Measurements from ENCODE around the gene HSPB6. TPM values are rescaled to one million over a fixed set of nuclear protein-coding genes. Genes with fewer than 3 reads are reported as not detected.

The HSPB6 gene
- total and polyA plus RNA-seq, 5 donors, result 107 to 209 (median 150) TPM

GRCh38 chr19:35784503-35785338 lies 27.9 kb upstream of the HSPB6 start:
- Histone ChIP-seq H3K27me3 (ENCODE audit: control insufficient read depth, insufficient read depth) (no peaks in the 10 kb centered on the region), H3K27ac (ENCODE audit: low read length) (no peak overlapping the region), H3K4me1 (ENCODE audit: control insufficient read depth, insufficient read depth, low read length) (no peaks in the 10 kb centered on the region), H3K9me3 (ENCODE audit: control insufficient read depth, low read length) (no peaks in the 10 kb centered on the region), H3K4me3 (ENCODE audit: low read length) (no peak overlapping the region)
- ATAC-seq (no peak), DNase-seq (no peak)
- intact Hi-C loops (cut with DNase I), result no loop called here
- 83% methylated on average over 45 of the region's 45 CpGs for WGBS

DNA sequence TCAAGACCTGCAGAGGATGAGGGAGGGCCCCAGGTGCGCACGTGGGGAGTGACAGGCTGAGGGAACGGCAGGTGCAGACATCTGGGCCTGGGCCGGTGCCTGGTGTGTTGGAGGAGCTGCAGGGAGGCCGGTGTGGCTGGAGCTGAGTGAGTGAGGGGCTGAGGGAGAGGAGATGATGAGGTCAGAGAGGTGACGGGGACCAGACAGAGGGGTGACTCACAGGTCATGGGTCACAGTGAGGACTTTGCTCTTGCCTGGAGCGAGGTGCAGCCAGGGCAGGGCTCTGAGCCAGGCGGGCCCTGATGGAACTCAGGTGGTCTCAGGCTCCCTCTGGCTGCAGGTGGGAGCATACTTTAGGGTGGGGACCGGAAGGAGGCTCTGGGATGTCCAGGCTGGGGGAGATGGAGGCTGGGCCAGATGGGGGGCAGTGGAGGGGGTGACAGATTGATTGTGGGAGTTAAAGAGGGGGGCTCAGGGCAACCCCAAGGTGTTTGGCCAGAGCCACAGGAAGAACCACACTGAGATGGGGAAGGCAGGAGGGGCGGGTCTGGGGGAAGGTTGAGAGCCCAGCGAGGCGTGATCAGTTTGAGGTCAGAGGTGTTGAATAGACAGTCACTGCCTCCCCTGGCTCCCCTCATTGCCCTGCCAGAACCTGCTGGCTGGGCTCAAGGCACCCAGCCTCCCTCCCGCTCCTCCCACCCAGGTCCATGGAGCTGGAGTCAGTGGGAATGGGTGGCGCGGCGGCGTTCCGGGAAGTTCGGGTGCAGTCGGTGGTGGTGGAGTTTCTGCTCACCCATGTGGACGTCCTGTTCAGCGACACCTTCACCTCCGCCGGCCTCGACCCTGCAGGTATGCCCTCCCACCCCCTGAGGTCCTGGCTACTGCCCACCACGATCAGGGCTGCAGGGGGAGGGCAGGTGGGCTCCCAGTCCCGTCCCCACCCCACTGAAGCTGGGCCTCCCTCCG lies 26.9 kb upstream of the HSPB6 start:
- H3K4me1 ChIP-seq (ENCODE audit: control insufficient read depth, insufficient read depth, low read length), result no peaks in the 10 kb centered on the region
- H3K4me3 ChIP-seq (ENCODE audit: low read length), result no peak overlapping the region
- H3K9me3 ChIP-seq (ENCODE audit: control insufficient read depth, low read length), result no peaks in the 10 kb centered on the region
- DNase-seq (no peak), ATAC-seq (no peak)
- H3K27me3 ChIP-seq (ENCODE audit: control insufficient read depth, insufficient read depth), result no peaks in the 10 kb centered on the region
- no peak overlapping the region for H3K27ac ChIP-seq (ENCODE audit: low read length)
- intact Hi-C loops (cut with DNase I), result no loop called here
- WGBS, result 86% methylated on average over 28 of the region's 28 CpGs

GRCh38 chr19:35782589-35782988 lies 25.8 kb upstream of the HSPB6 start:
- Histone ChIP-seq H3K27me3 (ENCODE audit: control insufficient read depth, insufficient read depth) (no peaks in the 10 kb centered on the region), H3K4me3 (ENCODE audit: low read length) (no peak overlapping the region), H3K9me3 (ENCODE audit: control insufficient read depth, low read length) (no peaks in the 10 kb centered on the region), H3K27ac (ENCODE audit: low read length) (no peak overlapping the region), H3K4me1 (ENCODE audit: control insufficient read depth, insufficient read depth, low read length) (no peaks in the 10 kb centered on the region)
- ATAC-seq, result no peak
- WGBS, result 96% methylated on average over 12 of the region's 12 CpGs
- intact Hi-C loops (cut with DNase I), result no loop called here
- DNase-seq, result no peak

GRCh38 chr19:35781650-35782049 lies 24.8 kb upstream of the HSPB6 start:
- H3K4me1 ChIP-seq (ENCODE audit: control insufficient read depth, insufficient read depth, low read length), result no peaks in the 10 kb centered on the region
- no peak for DNase-seq
- no peak for ATAC-seq
- intact Hi-C loops (cut with DNase I), result no loop called here
- H3K9me3 ChIP-seq (ENCODE audit: control insufficient read depth, low read length), result no peaks in the 10 kb centered on the region
- H3K27me3 ChIP-seq (ENCODE audit: control insufficient read depth, insufficient read depth), result no peaks in the 10 kb centered on the region
- H3K27ac ChIP-seq (ENCODE audit: low read length), result no peak overlapping the region
- WGBS, result 73% methylated on average over 9 of the region's 9 CpGs
- H3K4me3 ChIP-seq (ENCODE audit: low read length), result no peak overlapping the region

GRCh38 chr19:35780717-35781116 lies 23.9 kb upstream of the HSPB6 start:
- Histone ChIP-seq H3K4me3 (ENCODE audit: low read length) (no peak overlapping the region), H3K27me3 (ENCODE audit: control insufficient read depth, insufficient read depth) (no peaks in the 10 kb centered on the region), H3K4me1 (ENCODE audit: control insufficient read depth, insufficient read depth, low read length) (no peaks in the 10 kb centered on the region), H3K27ac (ENCODE audit: low read length) (no peak overlapping the region), H3K9me3 (ENCODE audit: control insufficient read depth, low read length) (no peaks in the 10 kb centered on the region)
- ATAC-seq (no peak), DNase-seq (no peak)
- intact Hi-C loops (cut with DNase I), result no loop called here
- 96% methylated on average over 20 of the region's 20 CpGs for WGBS

GRCh38 chr19:35780058-35780457 lies 23.2 kb upstream of the HSPB6 start:
- intact Hi-C loops (cut with DNase I), result no loop called here
- DNase-seq, result no peak
- Histone ChIP-seq H3K4me1 (ENCODE audit: control insufficient read depth, insufficient read depth, low read length) (no peaks in the 10 kb centered on the region), H3K27ac (ENCODE audit: low read length) (no peak overlapping the region), H3K9me3 (ENCODE audit: control insufficient read depth, low read length) (no peaks in the 10 kb centered on the region), H3K27me3 (ENCODE audit: control insufficient read depth, insufficient read depth) (no peaks in the 10 kb centered on the region), H3K4me3 (ENCODE audit: low read length) (no peak overlapping the region)
- ATAC-seq, result no peak
- WGBS, result 91% methylated on average over 16 of the region's 16 CpGs

DNA sequence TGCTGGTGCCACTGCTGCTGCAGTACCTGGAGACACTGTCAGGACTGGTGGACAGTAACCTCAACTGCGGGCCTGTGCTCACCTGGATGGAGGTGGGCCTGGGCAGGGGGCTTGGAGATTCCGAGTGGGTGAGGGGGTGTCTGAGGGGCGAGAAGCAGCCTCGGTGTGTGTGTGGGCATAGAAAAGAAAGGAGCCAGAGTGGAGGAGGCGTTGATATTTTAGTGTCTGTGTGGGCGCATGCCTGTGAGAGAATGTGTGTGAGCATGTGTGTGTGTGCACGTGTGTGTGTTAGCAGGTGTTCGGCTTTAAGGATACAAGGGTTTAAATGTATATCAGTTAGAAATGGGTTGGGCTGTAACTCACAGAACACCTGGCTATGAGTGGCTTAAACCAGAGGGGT lies 22.2 kb upstream of the HSPB6 start:
- H3K4me1 ChIP-seq (ENCODE audit: control insufficient read depth, insufficient read depth, low read length), result peaks cover 4% of the 10 kb centered on the region
- no peaks in the 10 kb centered on the region for H3K27me3 ChIP-seq (ENCODE audit: control insufficient read depth, insufficient read depth)
- intact Hi-C loops (cut with DNase I), result no loop called here
- WGBS, result 92% methylated on average over 8 of the region's 8 CpGs
- DNase-seq, result no peak
- no peak overlapping the region for H3K4me3 ChIP-seq (ENCODE audit: low read length)
- ATAC-seq, result no peak
- H3K27ac ChIP-seq (ENCODE audit: low read length), result no peak overlapping the region
- H3K9me3 ChIP-seq (ENCODE audit: control insufficient read depth, low read length), result no peaks in the 10 kb centered on the region

DNA sequence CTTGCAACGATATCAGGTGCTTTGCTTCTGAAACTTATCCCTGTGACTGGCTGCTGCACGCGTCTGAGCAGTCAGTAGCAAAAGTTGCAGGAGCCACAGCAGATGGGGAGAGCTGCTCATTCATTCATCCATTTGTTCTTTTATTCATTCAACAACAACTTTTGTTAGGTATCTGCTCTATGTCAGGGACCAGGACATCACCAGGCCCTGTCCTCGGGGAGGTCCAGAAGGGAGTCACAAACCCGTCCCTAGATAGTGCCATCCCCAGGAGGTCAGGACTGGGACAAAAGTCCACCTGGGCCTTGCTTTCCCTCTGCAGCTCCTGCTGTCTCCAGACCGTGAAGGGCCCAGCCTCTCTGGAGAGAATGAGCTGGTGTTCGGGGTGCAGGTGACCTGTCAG lies 21.1 kb upstream of the HSPB6 start:
- intact Hi-C loops (cut with DNase I), result no loop called here

DNA sequence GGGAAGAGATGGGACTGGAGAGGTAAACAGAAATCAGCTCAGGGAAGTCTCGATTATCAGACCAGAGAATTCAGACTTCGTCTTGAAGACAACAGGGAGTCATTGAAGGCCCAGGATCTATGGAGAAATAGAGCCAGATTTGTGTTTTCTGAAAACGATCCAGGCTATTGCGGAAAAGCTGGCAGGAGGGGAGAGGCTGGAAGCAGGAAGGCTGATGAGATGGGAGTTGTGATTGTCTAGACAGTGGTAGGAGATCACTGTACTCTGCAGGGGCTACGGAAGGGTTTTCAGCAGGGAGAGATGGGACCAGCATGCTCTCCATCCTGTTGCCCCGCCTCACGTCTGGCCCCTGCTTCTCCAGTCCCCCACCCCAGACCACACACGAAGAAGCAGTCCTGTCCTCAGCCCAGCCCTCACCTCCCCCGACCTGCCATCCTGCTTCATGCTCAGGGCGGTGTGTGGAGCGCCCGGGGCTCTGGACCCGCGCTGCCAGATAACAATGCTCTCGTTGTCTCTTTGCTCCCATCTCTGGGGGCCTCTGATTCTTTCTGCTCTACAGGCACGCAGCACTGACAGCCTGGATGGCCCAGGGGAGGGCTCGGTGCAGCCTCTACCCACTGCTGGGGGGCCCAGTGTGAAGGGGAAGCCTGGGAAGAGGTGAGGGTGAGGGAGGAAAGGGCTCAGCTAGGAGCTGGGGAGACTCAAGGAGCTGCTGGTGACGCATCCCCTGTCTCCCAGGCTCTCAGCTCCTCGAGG lies 20.4 kb upstream of the HSPB6 start:
- 67% methylated on average over 19 of the region's 19 CpGs for WGBS
- intact Hi-C loops (cut with DNase I), result no loop called here

More for the DNA sequence above, 21.1 kb upstream of the HSPB6 start:
- Histone ChIP-seq H3K9me3 (ENCODE audit: control insufficient read depth, low read length) (no peaks in the 10 kb centered on the region), H3K27ac (ENCODE audit: low read length) (no peak overlapping the region), H3K27me3 (ENCODE audit: control insufficient read depth, insufficient read depth) (no peaks in the 10 kb centered on the region), H3K4me3 (ENCODE audit: low read length) (no peak overlapping the region), H3K4me1 (ENCODE audit: control insufficient read depth, insufficient read depth, low read length) (peaks cover 4% of the 10 kb centered on the region)
- WGBS, result 94% methylated on average over 7 of the region's 7 CpGs
- ATAC-seq, result no peak
- no peak for DNase-seq

DNA sequence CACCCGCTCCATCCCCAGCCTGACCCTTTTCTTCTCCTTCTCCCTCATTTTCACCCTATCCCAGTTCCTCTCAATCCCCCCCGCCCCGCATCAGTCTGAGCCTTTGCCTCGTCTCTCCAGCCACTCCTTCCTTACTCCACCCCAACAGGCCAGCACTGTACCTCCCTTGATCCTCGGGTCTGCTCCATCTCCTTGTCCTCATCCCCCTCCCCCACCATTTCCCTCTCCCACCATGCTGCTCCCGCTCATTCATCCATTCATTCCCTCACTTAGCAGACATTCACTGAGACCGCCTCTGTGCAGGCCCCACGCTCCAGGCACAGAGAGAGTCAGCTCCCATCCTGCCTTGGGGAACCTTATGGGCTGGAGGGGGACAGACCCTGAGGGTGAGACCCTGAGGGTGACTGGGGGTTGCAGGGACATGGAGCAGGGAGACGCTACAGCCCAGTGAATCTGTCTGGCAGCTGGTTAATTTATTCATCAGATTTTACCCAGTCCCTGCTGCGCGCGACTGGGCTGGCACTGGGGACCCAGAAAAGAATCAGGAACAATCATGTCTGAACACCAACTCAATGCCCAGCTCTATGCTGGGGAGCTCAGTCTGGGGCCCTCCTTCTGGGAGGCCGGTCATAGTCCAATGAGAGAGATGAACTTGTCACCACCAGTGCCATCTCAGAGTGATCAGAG lies 19.4 kb upstream of the HSPB6 start:
- Histone ChIP-seq H3K4me1 (ENCODE audit: control insufficient read depth, insufficient read depth, low read length) (peaks cover 4% of the 10 kb centered on the region), H3K4me3 (ENCODE audit: low read length) (peak overlapping the region; percentile 97), H3K27me3 (ENCODE audit: control insufficient read depth, insufficient read depth) (no peaks in the 10 kb centered on the region), H3K9me3 (ENCODE audit: control insufficient read depth, low read length) (no peaks in the 10 kb centered on the region), H3K27ac (ENCODE audit: low read length) (no peak overlapping the region)
- ATAC-seq, result no peak
- intact Hi-C loops (cut with DNase I), result no loop called here
- peak in 1 of 3 donors; percentile 23 for DNase-seq
- whole genome bisulfite sequencing, result 52% methylated on average over 13 of the region's 13 CpGs

More for the DNA sequence above, 20.4 kb upstream of the HSPB6 start:
- no peaks in the 10 kb centered on the region for H3K27me3 ChIP-seq (ENCODE audit: control insufficient read depth, insufficient read depth)
- DNase-seq (peak in 1 of 3 donors; percentile 45), ATAC-seq (no peak)
- no peak overlapping the region for H3K4me3 ChIP-seq (ENCODE audit: low read length)
- H3K4me1 ChIP-seq (ENCODE audit: control insufficient read depth, insufficient read depth, low read length), result peaks cover 4% of the 10 kb centered on the region
- H3K9me3 ChIP-seq (ENCODE audit: control insufficient read depth, low read length), result no peaks in the 10 kb centered on the region
- no peak overlapping the region for H3K27ac ChIP-seq (ENCODE audit: low read length)
